Neutrophil (primary cell): Measurements from ENCODE around the gene CACNA1C.

Experiments used
- H3K27ac ChIP-seq: fragments of 200-600 bp; sonication (generic); 2 replicates; pipeline ENCODE4 v1.5.1; 2016; ENCODE audit warnings: mild to moderate bottlenecking, moderate library complexity
- H3K27me3 ChIP-seq: fragments of 200-600 bp; sonication (generic); 2 replicates; pipeline ENCODE4 v1.6.0; 2016; ENCODE audit warnings: mild to moderate bottlenecking
- H3K36me3 ChIP-seq: fragments of 200-600 bp; sonication (generic); 2 replicates; pipeline ENCODE4 v1.5.1; 2017
- H3K4me1 ChIP-seq, 2 experiments: fragments of 200-600 bp in 1 of 2; sonication (generic) in 1 of 2; 1 replicate in 1 of 2; 2 replicates in 1 of 2; pipeline versions ENCODE4 v1.5.1 to v1.6.1; 2013 to 2016; ENCODE audit warnings: low read depth in 1 of 2, low read length in 1 of 2, mild to moderate bottlenecking in 1 of 2, moderate library complexity in 1 of 2; ENCODE audit not compliant: control insufficient read depth in 1 of 2, insufficient read depth in 1 of 2
- H3K4me3 ChIP-seq, 2 experiments: fragments of 200-600 bp in 1 of 2; sonication (generic) in 1 of 2; 1 replicate in 1 of 2; 2 replicates in 1 of 2; pipeline ENCODE4 v1.5.1; 2013 to 2016; ENCODE audit warnings: low read depth in 1 of 2, low read length in 1 of 2, mild to moderate bottlenecking in 1 of 2, moderate library complexity in 1 of 2
- H3K9me3 ChIP-seq: fragments of 200-600 bp; sonication (generic); 2 replicates; pipeline ENCODE4 v1.5.1; 2016
- CTCF ChIP-seq: fragments of 200-600 bp; sonication (generic); IDR thresholded peaks from 2 replicates; pipeline ENCODE4 v1.5.1; 2016; ENCODE audit warnings: antibody characterized with exemption

The CACNA1C gene

GRCh38 chr12:2309647-2310046, 256.9 kb downstream of the CACNA1C start:
- Histone ChIP-seq H3K27ac (no peak overlapping the region), H3K4me3 (no peak overlapping the region), H3K27me3 (no peaks in the 10 kb centered on the region), H3K36me3 (no peaks in the 10 kb centered on the region), H3K4me1 (peaks cover 20 to 27% of the 10 kb centered on the region in 2 experiments), H3K9me3 (no peaks in the 10 kb centered on the region)
- TF ChIP-seq CTCF: no peak

- Histone ChIP-seq H3K9me3 (no peaks in the 10 kb centered on the region), H3K36me3 (no peaks in the 10 kb centered on the region), H3K4me1 (peaks cover 20 to 23% of the 10 kb centered on the region in 2 experiments), H3K27me3 (no peaks in the 10 kb centered on the region), H3K4me3 (no peak overlapping the region), H3K27ac (no peak overlapping the region)
- no peak for TF ChIP-seq CTCF
Observed at GRCh38 chr12:2311020-2311778, 258.4 kb downstream of the CACNA1C start.

- Histone ChIP-seq H3K4me3 (no peak overlapping the region), H3K27ac (no peak overlapping the region), H3K27me3 (no peaks in the 10 kb centered on the region), H3K9me3 (no peaks in the 10 kb centered on the region), H3K36me3 (no peaks in the 10 kb centered on the region), H3K4me1 (peaks cover 13% of the 10 kb centered on the region in 2 experiments)
- no peak for TF ChIP-seq CTCF
Observed at GRCh38 chr12:2312175-2312574, 259.4 kb downstream of the CACNA1C start.

- no peak overlapping the region for H3K4me3 ChIP-seq
- H3K9me3 ChIP-seq: no peaks in the 10 kb centered on the region
- H3K27ac ChIP-seq: no peak overlapping the region
- H3K27me3 ChIP-seq: no peaks in the 10 kb centered on the region
- TF ChIP-seq CTCF: no peak
- no peaks in the 10 kb centered on the region for H3K36me3 ChIP-seq
- H3K4me1 ChIP-seq: peaks cover 7% of the 10 kb centered on the region in 2 experiments
Observed at GRCh38 chr12:2312770-2313169, 260.0 kb downstream of the CACNA1C start.

- Histone ChIP-seq H3K4me1 (peaks cover 4% of the 10 kb centered on the region in 2 experiments), H3K9me3 (no peaks in the 10 kb centered on the region), H3K27me3 (no peaks in the 10 kb centered on the region), H3K4me3 (no peak overlapping the region), H3K36me3 (no peaks in the 10 kb centered on the region), H3K27ac (no peak overlapping the region)
- no peak for TF ChIP-seq CTCF
Observed at GRCh38 chr12:2314492-2314891, 261.7 kb downstream of the CACNA1C start.
